Measurements from ENCODE around the gene MINDY4. TPM values are rescaled to one million over a fixed set of nuclear protein-coding genes. Genes with fewer than 3 reads are reported as not detected.
A peak's percentile ranks its signal among the peaks of the same experiment; 100 is the strongest.

MINDY4 gene
- total and polyA plus RNA-seq, 2 of the 4 experiments (the other 2 are of a cell fraction): 1.8 to 3.6 TPM

DNA sequence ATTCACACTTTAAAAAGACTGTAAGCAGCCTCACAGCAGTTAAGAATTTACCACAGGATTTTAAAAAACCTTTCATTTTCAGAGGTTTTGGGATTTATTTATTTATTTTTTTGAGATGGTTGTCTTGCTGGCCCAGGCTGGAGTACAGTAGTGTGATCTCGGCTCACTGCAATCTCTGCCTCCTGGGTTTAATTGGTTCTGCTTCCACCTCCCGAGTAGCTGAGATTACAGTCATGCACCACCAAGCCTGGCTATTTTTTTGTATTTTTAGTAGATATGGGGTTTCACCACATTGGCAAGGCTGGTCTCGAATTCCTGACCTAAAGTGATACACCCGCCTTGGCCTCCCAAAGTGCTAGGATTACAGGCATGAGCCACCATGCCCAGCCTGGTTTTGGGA lies 19.1 kb downstream of the MINDY4 start:
- no peak overlapping the region for H3K56ac ChIP-seq (ENCODE audit: extremely low read depth, insufficient read depth, low read length)
- TF ChIP-seq, protein P1, sequence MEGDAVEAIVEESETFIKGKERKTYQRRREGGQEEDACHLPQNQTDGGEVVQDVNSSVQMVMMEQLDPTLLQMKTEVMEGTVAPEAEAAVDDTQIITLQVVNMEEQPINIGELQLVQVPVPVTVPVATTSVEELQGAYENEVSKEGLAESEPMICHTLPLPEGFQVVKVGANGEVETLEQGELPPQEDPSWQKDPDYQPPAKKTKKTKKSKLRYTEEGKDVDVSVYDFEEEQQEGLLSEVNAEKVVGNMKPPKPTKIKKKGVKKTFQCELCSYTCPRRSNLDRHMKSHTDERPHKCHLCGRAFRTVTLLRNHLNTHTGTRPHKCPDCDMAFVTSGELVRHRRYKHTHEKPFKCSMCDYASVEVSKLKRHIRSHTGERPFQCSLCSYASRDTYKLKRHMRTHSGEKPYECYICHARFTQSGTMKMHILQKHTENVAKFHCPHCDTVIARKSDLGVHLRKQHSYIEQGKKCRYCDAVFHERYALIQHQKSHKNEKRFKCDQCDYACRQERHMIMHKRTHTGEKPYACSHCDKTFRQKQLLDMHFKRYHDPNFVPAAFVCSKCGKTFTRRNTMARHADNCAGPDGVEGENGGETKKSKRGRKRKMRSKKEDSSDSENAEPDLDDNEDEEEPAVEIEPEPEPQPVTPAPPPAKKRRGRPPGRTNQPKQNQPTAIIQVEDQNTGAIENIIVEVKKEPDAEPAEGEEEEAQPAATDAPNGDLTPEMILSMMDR (conservative IDR thresholded peaks at IDR 0.05; ENCODE audit: low read depth, low read length): no peak
- TF ChIP-seq NFE2L2 (IDR thresholded peaks at IDR 0.05; ENCODE audit: low read depth, low read length) (no peak), MAFK (IDR thresholded peaks at IDR 0.05; ENCODE audit: low read depth, low read length) (no peak), CEBPB (IDR thresholded peaks at IDR 0.05; ENCODE audit: low read depth, low read length) (no peak), POLR2A (IDR thresholded peaks at IDR 0.05; ENCODE audit: low read depth, low read length) (no peak)
- TF ChIP-seq, protein P2, sequence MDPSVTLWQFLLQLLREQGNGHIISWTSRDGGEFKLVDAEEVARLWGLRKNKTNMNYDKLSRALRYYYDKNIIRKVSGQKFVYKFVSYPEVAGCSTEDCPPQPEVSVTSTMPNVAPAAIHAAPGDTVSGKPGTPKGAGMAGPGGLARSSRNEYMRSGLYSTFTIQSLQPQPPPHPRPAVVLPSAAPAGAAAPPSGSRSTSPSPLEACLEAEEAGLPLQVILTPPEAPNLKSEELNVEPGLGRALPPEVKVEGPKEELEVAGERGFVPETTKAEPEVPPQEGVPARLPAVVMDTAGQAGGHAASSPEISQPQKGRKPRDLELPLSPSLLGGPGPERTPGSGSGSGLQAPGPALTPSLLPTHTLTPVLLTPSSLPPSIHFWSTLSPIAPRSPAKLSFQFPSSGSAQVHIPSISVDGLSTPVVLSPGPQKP (IDR thresholded peaks at IDR 0.05; ENCODE audit: borderline replicate concordance, low read depth, low read length): no peak
- intact Hi-C loops (cut with micrococcal nuclease) (no loop called here), in situ Hi-C loops (cut with MboI; ENCODE audit: low sequenced_read_pairs) (no loop called here), dilution Hi-C loops (cut with HindIII; ENCODE audit: low sequenced_read_pairs, unreplicated experiment) (no loop called here)
- H3K27me3 ChIP-seq (ENCODE audit: control insufficient read depth, insufficient read depth, low read length): no peaks in the 10 kb centered on the region
- 81% methylated on average over 3 of the region's 4 CpGs; no CpG with 5 or more reads in 1 of the 2 experiments for WGBS, 2 experiments (ENCODE audit: extremely low coverage in 2 of 2, insufficient read length in 1 of 2)
- no peak overlapping the region for H2AK9ac ChIP-seq (replicated peaks; ENCODE audit: low read depth, low read length, poor library complexity)
- no peak overlapping the region for H3K9ac ChIP-seq (ENCODE audit: low read depth, low read length)
- no peak overlapping the region for H3K18ac ChIP-seq (ENCODE audit: low read depth, low read length)
- peak; percentile 50 for ATAC-seq (ENCODE audit: low read depth)
- H2AK5ac ChIP-seq (ENCODE audit: low read depth, low read length): 0 out of 2 replicates have a peak overlapping the region, but pooled peaks have one; percentile 44
- H3K4me1 ChIP-seq (ENCODE audit: control insufficient read depth, insufficient read depth, low read length): peaks cover 12% of the 10 kb centered on the region
- H3K9me3 ChIP-seq (ENCODE audit: control insufficient read depth, insufficient read depth, low read length): no peaks in the 10 kb centered on the region
- H3K4me2 ChIP-seq (ENCODE audit: low read depth, low read length): no peak overlapping the region
- peaks cover 26% of the 10 kb centered on the region for H3K9me1 ChIP-seq (ENCODE audit: insufficient read depth, low read length)
- H2BK15ac ChIP-seq (ENCODE audit: low read depth, low read length): no peak overlapping the region
- no peak overlapping the region for H2AFZ ChIP-seq (replicated peaks; ENCODE audit: low read length, poor library complexity)
- no peak overlapping the region for H3K23ac ChIP-seq (ENCODE audit: low read depth, low read length)
- H3K36me3 ChIP-seq (ENCODE audit: control insufficient read depth, insufficient read depth, low read length): peaks cover 9% of the 10 kb centered on the region
- no peaks in the 10 kb centered on the region for H4K20me1 ChIP-seq (ENCODE audit: insufficient read depth, low read length)
- no TSS peak for BruUV-seq (replicated peaks)
- H3K4me3 ChIP-seq (ENCODE audit: insufficient read depth, low read depth, low read length): no peak overlapping the region
- DNase-seq: no peak
- ChIA-PET CTCF (no interaction called here), POLR2A (ENCODE audit: unreplicated experiment) (no interaction called here)
- no peak overlapping the region for H2BK20ac ChIP-seq (ENCODE audit: low read depth, low read length)
- 0 out of 2 replicates have a peak overlapping the region, but pooled peaks have one; percentile 12 for H3K4ac ChIP-seq (ENCODE audit: low read depth, low read length)
- no peak overlapping the region for H3K27ac ChIP-seq (ENCODE audit: insufficient read depth, low read length)
- no peak overlapping the region for H4K8ac ChIP-seq (ENCODE audit: low read depth in 2 of 2, low read length in 2 of 2)
- H3K14ac ChIP-seq (replicated peaks; ENCODE audit: low read depth, low read length): no peak overlapping the region
- no peak overlapping the region for H4K5ac ChIP-seq (ENCODE audit: low read depth, low read length)
- peak overlapping the region; percentile 25 for H2BK120ac ChIP-seq (ENCODE audit: low read depth, low read length)
- H4K91ac ChIP-seq (ENCODE audit: insufficient read depth, low read depth, low read length): no peak overlapping the region
- no peak overlapping the region for H2BK5ac ChIP-seq (ENCODE audit: low read depth, low read length, poor library complexity, severe bottlenecking)
- peaks cover 0 to 14% of the 10 kb centered on the region in 2 experiments; a peak in 2 of 4 replicates for H3K79me1 ChIP-seq (ENCODE audit: low read depth in 1 of 2, low read length in 2 of 2)

Measured in IMR-90 (cell line).